ENCODE data around the gene C21orf58. TPM values are rescaled to one million over a fixed set of nuclear protein-coding genes. Genes with fewer than 3 reads are reported as not detected.

C21orf58 gene
- total and polyA plus RNA-seq, 2 experiments from 2014 or later, result 3.7 to 4.2 TPM

DNA sequence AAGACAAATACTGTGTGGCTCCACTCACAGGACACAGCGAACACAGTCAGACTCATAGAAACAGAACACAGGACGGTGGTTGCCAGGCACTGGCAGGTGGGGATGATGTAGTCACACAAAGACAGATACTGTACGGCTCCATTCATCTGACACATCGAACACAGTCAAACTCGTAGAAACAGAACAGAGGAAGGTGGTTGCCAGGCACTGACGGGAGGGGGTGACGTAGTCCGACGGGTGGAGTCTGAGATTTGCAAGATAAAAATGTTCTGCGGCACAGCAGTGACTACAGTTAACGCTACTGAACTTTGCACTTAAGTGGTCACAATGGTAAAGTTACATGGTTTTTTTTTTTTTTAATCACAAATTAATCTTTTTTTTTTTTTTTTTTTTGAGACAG, 18.7 kb downstream of the C21orf58 start:
- no peak overlapping the region for H3K9ac ChIP-seq
- no peaks in the 10 kb centered on the region for H3K79me2 ChIP-seq (ENCODE audit: insufficient read depth)
- no peak for DNase-seq
- 0 out of 2 replicates have a peak, but pooled peaks cover 3% of the 10 kb centered on the region for H3K4me1 ChIP-seq (ENCODE audit: insufficient read depth)
- H3K27ac ChIP-seq, result no peak overlapping the region
- no peak for TF ChIP-seq EZH2 (IDR thresholded peaks at IDR 0.05; ENCODE audit: insufficient read depth, poor library complexity, severe bottlenecking)
- TF ChIP-seq EZH2phosphoT487 (IDR thresholded peaks at IDR 0.05; ENCODE audit: insufficient read depth, low read depth), result no peak
- H3F3A ChIP-seq (ENCODE audit: insufficient read depth), result peaks cover 8% of the 10 kb centered on the region
- no peaks in the 10 kb centered on the region for H3K9me2 ChIP-seq (ENCODE audit: insufficient read depth)
- H3K9me3 ChIP-seq (ENCODE audit: low read depth), result no peaks in the 10 kb centered on the region
- H3K27me3 ChIP-seq (replicated peaks; ENCODE audit: insufficient read depth), result no peaks in the 10 kb centered on the region
- H3K4me3 ChIP-seq, result no peak overlapping the region
- no peaks in the 10 kb centered on the region for H3K36me3 ChIP-seq (ENCODE audit: low read depth)
- H2AFZ ChIP-seq, result no peak overlapping the region
- H4K20me1 ChIP-seq (ENCODE audit: insufficient read depth), result no peaks in the 10 kb centered on the region
- no peak overlapping the region for H3K4me2 ChIP-seq (ENCODE audit: unreplicated experiment)
- WGBS, 2 experiments (ENCODE audit: low coverage in 1 of 2, low lambda C conversion rate in 2 of 2, missing lambda C conversion rate in 2 of 2), result 94 to 96% methylated on average over 11 of the region's 11 CpGs
- in situ Hi-C loops (cut with MboI), result no loop called here

DNA sequence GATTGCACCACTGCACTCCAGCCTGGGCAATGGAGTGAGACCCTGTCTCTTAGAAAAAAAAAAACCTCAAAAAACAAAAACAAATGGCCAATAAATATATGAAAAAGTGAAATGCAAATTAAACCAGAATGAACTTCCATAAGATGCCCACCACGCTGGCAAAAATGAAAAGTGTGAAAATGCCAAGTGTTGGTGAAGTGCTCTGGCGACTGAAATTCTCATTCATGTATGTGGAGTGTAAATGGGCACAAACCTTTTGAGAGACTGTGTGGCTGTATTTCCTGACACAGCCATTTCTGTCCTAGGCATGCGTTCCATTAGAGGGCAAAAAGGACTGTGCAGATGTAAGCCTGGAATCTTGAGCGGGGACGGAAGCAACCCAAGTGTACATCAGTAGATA, 19.2 kb downstream of the C21orf58 start:
- in situ Hi-C loops (cut with MboI), result no loop called here
- 0 out of 2 replicates have a peak, but pooled peaks cover 3% of the 10 kb centered on the region for H3K4me1 ChIP-seq (ENCODE audit: insufficient read depth)

DNA sequence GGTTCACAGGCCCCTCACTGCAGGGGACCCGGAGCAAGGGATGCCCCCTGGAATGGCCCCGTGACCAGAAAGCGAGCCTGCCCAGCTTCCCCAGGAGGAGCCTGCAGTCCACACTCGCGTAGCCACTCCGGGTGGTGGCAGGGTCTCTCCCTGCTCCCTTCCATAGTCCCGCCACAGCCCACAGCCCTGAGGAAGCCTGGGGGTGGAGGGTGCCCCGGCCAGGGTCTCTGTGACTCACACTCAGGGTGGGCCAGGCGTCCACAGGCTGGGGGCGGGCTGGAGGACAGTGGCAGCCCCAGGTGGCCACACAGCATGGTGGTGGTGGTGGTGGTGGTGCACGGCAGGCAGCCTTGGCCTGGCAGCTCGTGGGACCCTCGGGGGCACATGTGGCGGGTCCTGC, 21.9 kb downstream of the C21orf58 start:
- no peak for TF ChIP-seq EZH2phosphoT487 (IDR thresholded peaks at IDR 0.05; ENCODE audit: insufficient read depth, low read depth)
- no peak for TF ChIP-seq EZH2 (IDR thresholded peaks at IDR 0.05; ENCODE audit: insufficient read depth, poor library complexity, severe bottlenecking)
- in situ Hi-C loops (cut with MboI), result no loop called here
- 92 to 97% methylated on average over 12 of the region's 14 CpGs for WGBS, 2 experiments (ENCODE audit: low coverage in 1 of 2, low lambda C conversion rate in 2 of 2, missing lambda C conversion rate in 2 of 2)

More for the DNA sequence above, 19.2 kb downstream of the C21orf58 start:
- TF ChIP-seq EZH2phosphoT487 (IDR thresholded peaks at IDR 0.05; ENCODE audit: insufficient read depth, low read depth), result no peak
- no peak for TF ChIP-seq EZH2 (IDR thresholded peaks at IDR 0.05; ENCODE audit: insufficient read depth, poor library complexity, severe bottlenecking)
- H3K9me3 ChIP-seq (ENCODE audit: low read depth), result no peaks in the 10 kb centered on the region
- no peaks in the 10 kb centered on the region for H3K79me2 ChIP-seq (ENCODE audit: insufficient read depth)
- no peak overlapping the region for H3K4me3 ChIP-seq
- H3K27me3 ChIP-seq (replicated peaks; ENCODE audit: insufficient read depth), result no peaks in the 10 kb centered on the region
- whole genome bisulfite sequencing, 2 experiments (ENCODE audit: low coverage in 1 of 2, low lambda C conversion rate in 2 of 2, missing lambda C conversion rate in 2 of 2), result 95 to 96% methylated on average over 5 of the region's 5 CpGs
- no peak overlapping the region for H3K4me2 ChIP-seq (ENCODE audit: unreplicated experiment)
- H4K20me1 ChIP-seq (ENCODE audit: insufficient read depth), result no peaks in the 10 kb centered on the region
- no peak for DNase-seq
- no peaks in the 10 kb centered on the region for H3K36me3 ChIP-seq (ENCODE audit: low read depth)
- no peak overlapping the region for H2AFZ ChIP-seq
- H3K9ac ChIP-seq, result no peak overlapping the region
- no peak overlapping the region for H3K27ac ChIP-seq
- H3K9me2 ChIP-seq (ENCODE audit: insufficient read depth), result no peaks in the 10 kb centered on the region
- H3F3A ChIP-seq (ENCODE audit: insufficient read depth), result peaks cover 8% of the 10 kb centered on the region

DNA sequence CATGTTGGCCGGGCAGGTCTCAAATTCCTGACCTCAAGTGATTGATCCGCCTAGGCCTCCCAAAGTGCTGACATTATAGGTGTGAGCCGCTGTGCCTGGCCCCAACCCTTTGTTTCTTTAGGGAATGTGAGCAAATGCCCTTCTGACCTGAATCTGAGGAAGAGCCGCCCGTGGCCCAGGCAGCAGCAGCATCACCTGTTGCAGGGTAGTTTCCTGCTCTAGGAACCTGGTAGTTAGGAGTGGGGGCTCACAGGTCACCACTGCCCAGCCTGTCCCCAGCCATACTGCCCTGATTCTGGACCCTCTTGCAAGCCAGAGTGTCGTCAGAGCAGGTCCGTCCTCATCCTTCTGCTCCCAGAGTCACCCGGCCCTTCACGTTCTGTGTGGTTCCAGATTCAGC, 24.5 kb downstream of the C21orf58 start:
- TF ChIP-seq EZH2phosphoT487 (IDR thresholded peaks at IDR 0.05; ENCODE audit: insufficient read depth, low read depth) (no peak), EZH2 (IDR thresholded peaks at IDR 0.05; ENCODE audit: insufficient read depth, poor library complexity, severe bottlenecking) (no peak)
- in situ Hi-C loops (cut with MboI), result no loop called here
- H3K9me3 ChIP-seq (ENCODE audit: low read depth), result no peaks in the 10 kb centered on the region
- H3F3A ChIP-seq (ENCODE audit: insufficient read depth), result no peaks in the 10 kb centered on the region
- no peak overlapping the region for H3K4me2 ChIP-seq (ENCODE audit: unreplicated experiment)
- no peaks in the 10 kb centered on the region for H3K27me3 ChIP-seq (replicated peaks; ENCODE audit: insufficient read depth)
- no peak overlapping the region for H3K4me3 ChIP-seq
- H3K9ac ChIP-seq, result no peak overlapping the region
- H3K9me2 ChIP-seq (ENCODE audit: insufficient read depth), result no peaks in the 10 kb centered on the region
- H3K27ac ChIP-seq, result no peak overlapping the region
- H3K79me2 ChIP-seq (ENCODE audit: insufficient read depth), result no peaks in the 10 kb centered on the region
- peaks cover 21% of the 10 kb centered on the region for H3K4me1 ChIP-seq (ENCODE audit: insufficient read depth)
- no peaks in the 10 kb centered on the region for H4K20me1 ChIP-seq (ENCODE audit: insufficient read depth)
- H3K36me3 ChIP-seq (ENCODE audit: low read depth), result no peaks in the 10 kb centered on the region
- 81 to 82% methylated on average over 9 of the region's 9 CpGs for WGBS, 2 experiments (ENCODE audit: low coverage in 1 of 2, low lambda C conversion rate in 2 of 2, missing lambda C conversion rate in 2 of 2)
- no peak for DNase-seq
- H2AFZ ChIP-seq, result no peak overlapping the region

More for the DNA sequence above, 21.9 kb downstream of the C21orf58 start:
- no peak overlapping the region for H3K4me3 ChIP-seq
- H3K27me3 ChIP-seq (replicated peaks; ENCODE audit: insufficient read depth), result no peaks in the 10 kb centered on the region
- no peaks in the 10 kb centered on the region for H3K79me2 ChIP-seq (ENCODE audit: insufficient read depth)
- H4K20me1 ChIP-seq (ENCODE audit: insufficient read depth), result no peaks in the 10 kb centered on the region
- H3K27ac ChIP-seq, result no peak overlapping the region
- no peaks in the 10 kb centered on the region for H3K9me2 ChIP-seq (ENCODE audit: insufficient read depth)
- no peak overlapping the region for H2AFZ ChIP-seq
- H3K9me3 ChIP-seq (ENCODE audit: low read depth), result no peaks in the 10 kb centered on the region
- no peaks in the 10 kb centered on the region for H3K36me3 ChIP-seq (ENCODE audit: low read depth)
- H3K4me1 ChIP-seq (ENCODE audit: insufficient read depth), result peaks cover 1% of the 10 kb centered on the region; the same call in 1 of the 2 replicates
- no peaks in the 10 kb centered on the region for H3F3A ChIP-seq (ENCODE audit: insufficient read depth)
- DNase-seq, result no peak
- no peak overlapping the region for H3K4me2 ChIP-seq (ENCODE audit: unreplicated experiment)
- H3K9ac ChIP-seq, result no peak overlapping the region

Measured in GM23248 (cell line).